Keratinocyte (primary cell): ENCODE data around the gene NAIF1. TPM values are rescaled to one million over a fixed set of nuclear protein-coding genes. Genes with fewer than 3 reads are reported as not detected.
A peak's percentile ranks its signal among the peaks of the same experiment; 100 is the strongest.

Source experiments
- DNase-seq: peaks from one replicate; pipeline ENCODE4 v3.0.0-alpha.2; 2011; ENCODE audit warnings: low read depth, missing footprints, low spot score
- FAIRE-seq: peaks from 2 replicates; lab custom pipeline; 2011; peaks lifted over from hg19 to GRCh38; lab: Jason Lieb, UNC
- H2AFZ ChIP-seq: 2 replicates; pipeline ENCODE4 v1.6.0; 2012; ENCODE audit warnings: low read length, control low read depth, inconsistent platforms; ENCODE audit not compliant: control insufficient read depth
- H3K27ac ChIP-seq: 2 replicates; pipeline ENCODE4 v1.5.1; 2011; ENCODE audit warnings: low read length; ENCODE audit not compliant: control insufficient read depth, insufficient read depth
- H3K27me3 ChIP-seq: 3 replicates; pipeline ENCODE4 v1.6.0; 2011; ENCODE audit warnings: low read length; ENCODE audit not compliant: control insufficient read depth, insufficient read depth; ENCODE audit errors: extremely low read depth
- H3K36me3 ChIP-seq, 2 experiments: 2 replicates in 1 of 2; 3 replicates in 1 of 2; pipeline ENCODE4 v1.5.1; 2011; ENCODE audit warnings: low read length in 2 of 2, mild to moderate bottlenecking in 1 of 2; ENCODE audit not compliant: control insufficient read depth in 2 of 2, insufficient read depth in 2 of 2; ENCODE audit errors: extremely low read depth in 1 of 2
- H3K4me1 ChIP-seq: 3 replicates; pipeline ENCODE4 v1.5.1; 2011; ENCODE audit warnings: low read length; ENCODE audit not compliant: control insufficient read depth, insufficient read depth; ENCODE audit errors: extremely low read depth
- H3K4me2 ChIP-seq: 3 replicates; pipeline ENCODE4 v1.6.0; 2011; ENCODE audit warnings: low read depth, low read length; ENCODE audit not compliant: control insufficient read depth, insufficient read depth; ENCODE audit errors: extremely low read depth
- H3K4me3 ChIP-seq, 3 experiments: fragments of 200-600 bp in 1 of 3; sonication (generic) in 1 of 3; 2 replicates in 2 of 3; 3 replicates in 1 of 3; pipeline ENCODE4 v1.5.1; 2011 to 2016; ENCODE audit warnings: low read length in 3 of 3, mild to moderate bottlenecking in 3 of 3, control low read depth in 2 of 3, inconsistent platforms in 1 of 3, low read depth in 1 of 3, mixed read lengths in 1 of 3, mixed run types in 1 of 3, moderate library complexity in 1 of 3; ENCODE audit not compliant: control insufficient read depth in 2 of 3, insufficient read depth in 2 of 3; ENCODE audit errors: extremely low read depth in 1 of 3
- H3K79me2 ChIP-seq: 2 replicates; pipeline ENCODE4 v1.6.0; 2012; ENCODE audit warnings: low read length; ENCODE audit not compliant: control insufficient read depth, insufficient read depth
- H3K9ac ChIP-seq: 3 replicates; pipeline ENCODE4 v1.6.0; 2011; ENCODE audit warnings: low read length; ENCODE audit not compliant: control insufficient read depth, insufficient read depth; ENCODE audit errors: extremely low read depth
- H3K9me1 ChIP-seq: 3 replicates; pipeline ENCODE4 v1.6.0; 2011; ENCODE audit warnings: low read length; ENCODE audit not compliant: control insufficient read depth, insufficient read depth; ENCODE audit errors: extremely low read depth
- H3K9me3 ChIP-seq: 2 replicates; pipeline ENCODE4 v1.5.1; 2012; ENCODE audit warnings: low read depth, low read length; ENCODE audit not compliant: control insufficient read depth
- H4K20me1 ChIP-seq: 3 replicates; pipeline ENCODE4 v1.6.0; 2011; ENCODE audit warnings: low read length; ENCODE audit not compliant: control insufficient read depth, insufficient read depth; ENCODE audit errors: extremely low read depth
- CTCF ChIP-seq, 3 experiments: IDR thresholded peaks in 1 of 3; conservative IDR thresholded peaks in 1 of 3; optimal IDR thresholded peaks in 1 of 3; 2 replicates in 2 of 3; 3 replicates in 1 of 3; pipeline versions ENCODE3 to v1.5.1; 2011; ENCODE audit warnings: low read length in 3 of 3, mild to moderate bottlenecking in 3 of 3, moderate library complexity in 2 of 3, control low read depth in 1 of 3, inconsistent platforms in 1 of 3; ENCODE audit not compliant: insufficient read depth in 2 of 3; ENCODE audit errors: extremely low read depth in 1 of 3
- EZH2 ChIP-seq: IDR thresholded peaks from one replicate; pipeline ENCODE4 v1.6.1; 2012; ENCODE audit warnings: inconsistent platforms, mild to moderate bottlenecking, low read length, moderate library complexity
- dilution Hi-C: fragments of 300-500 bp; cut with MboI; formaldehyde crosslinking; loops from one replicate; pipeline ENCODE4 v1.7.0; 2020; ENCODE audit warnings: low sequenced_read_pairs; ENCODE audit not compliant: extremely low pct_ligation_motif_present
- polyA plus RNA-seq, 5 experiments: library from polyadenylated mRNA; depleted of rRNA in 3 of 5; stranded (reverse) in 3 of 5; stranded (forward) in 1 of 5; unstranded in 1 of 5; fragments of >200 nt; gene quantifications; 1 replicate in 1 of 5; 2 replicates in 3 of 5; 3 replicates in 1 of 5; pipeline versions ENCODE4 v1.2.1 to v1.2.3, GENCODE V29; 2011 to 2012; ENCODE audit warnings: missing spikeins in 2 of 5, low read depth in 1 of 5, low replicate concordance in 1 of 5

The NAIF1 gene
- polyA plus RNA-seq, 1 donor (not counting 4 experiments of a cell fraction or from before 2014, with no cell fraction given): 6.3 TPM

GRCh38 chr9:128067645-128068385 is 695 bp upstream of the NAIF1 start, which contains the start of gene SLC25A25:
Gene SLC25A25, plus strand, starts transcription at chr9:128068232. Its CDS starts 88 bp downstream, at chr9:128068320.
- Histone ChIP-seq H2AFZ (peak within 1 kb of the TSS; percentile 89), H3K27me3 (no peaks in the 10 kb centered on the region), H3K4me3 (peak within 1 kb of the TSS; percentile 77 to 97 (median 90)), H3K36me3 (peaks cover 0 to 3% of the 10 kb centered on the region in 2 experiments), H3K9ac (peak within 1 kb of the TSS; percentile 96), H3K27ac (peak within 1 kb of the TSS; percentile 99), H3K79me2 (peaks cover 45% of the 10 kb centered on the region), H3K9me3 (no peaks in the 10 kb centered on the region), H3K9me1 (peaks cover 4% of the 10 kb centered on the region), H4K20me1 (no peaks in the 10 kb centered on the region), H3K4me1 (peaks cover 29% of the 10 kb centered on the region), H3K4me2 (peak within 1 kb of the TSS; percentile 97)
- DNase-seq (peak; percentile 95), FAIRE-seq (peak; percentile 77)
- dilution Hi-C loops: loop anchor here (25.0 kb wide), 1 partner anchor 131 kb away; the partner anchor contains the start of genes DPM2 and PIP5KL1
- TF ChIP-seq CTCF (optimal IDR thresholded peaks at IDR 0.05 in 1 of 3, IDR thresholded peaks at IDR 0.05 in 1 of 3, conservative IDR thresholded peaks at IDR 0.05 in 1 of 3; ENCODE audit: extremely low read depth in 1 of 3, insufficient read depth in 2 of 3, low read length in 3 of 3) (no peak), EZH2 (no peak)

- H3K27ac ChIP-seq: no peak overlapping the region
- dilution Hi-C loops: loop anchor here (25.0 kb wide), 1 partner anchor 129 kb away; the partner anchor contains the start of genes DPM2 and PIP5KL1
- H3K4me2 ChIP-seq: peak overlapping the region; percentile 90
- H3K79me2 ChIP-seq: peaks cover 37% of the 10 kb centered on the region
- peak overlapping the region; percentile 54 to 82 (median 81) for H3K4me3 ChIP-seq
- TF ChIP-seq EZH2: no peak
- no peak for TF ChIP-seq CTCF (optimal IDR thresholded peaks at IDR 0.05 in 1 of 3, IDR thresholded peaks at IDR 0.05 in 1 of 3, conservative IDR thresholded peaks at IDR 0.05 in 1 of 3; ENCODE audit: extremely low read depth in 1 of 3, insufficient read depth in 2 of 3, low read length in 3 of 3)
- peaks cover 20% of the 10 kb centered on the region for H3K4me1 ChIP-seq
- H3K36me3 ChIP-seq: peaks cover 0 to 3% of the 10 kb centered on the region in 2 experiments
- no peak overlapping the region for H2AFZ ChIP-seq
- H4K20me1 ChIP-seq: no peaks in the 10 kb centered on the region
- no peaks in the 10 kb centered on the region for H3K27me3 ChIP-seq
- peak overlapping the region; percentile 96 for H3K9ac ChIP-seq
- FAIRE-seq (no peak), DNase-seq (no peak)
- no peaks in the 10 kb centered on the region for H3K9me1 ChIP-seq
- no peaks in the 10 kb centered on the region for H3K9me3 ChIP-seq
Measured at GRCh38 chr9:128065907-128066712, 1.0 kb downstream of the NAIF1 start.
